GF-D8 (cell line): ENCODE data around the gene SEC14L5.
"Not testable (repeated sequence)": the region's sequence is repeated elsewhere in the genome, so short reads cannot be mapped to it uniquely, and the experiment has no call there.

Experiments used
- DNase-seq: peaks from one replicate; lab custom pipeline; 2025; lab: John Stamatoyannopoulos, UW

Gene SEC14L5

GRCh38 chr16:4954714-4955113 lies 3.4 kb upstream of the SEC14L5 start:
- no peak for DNase-seq

DNA sequence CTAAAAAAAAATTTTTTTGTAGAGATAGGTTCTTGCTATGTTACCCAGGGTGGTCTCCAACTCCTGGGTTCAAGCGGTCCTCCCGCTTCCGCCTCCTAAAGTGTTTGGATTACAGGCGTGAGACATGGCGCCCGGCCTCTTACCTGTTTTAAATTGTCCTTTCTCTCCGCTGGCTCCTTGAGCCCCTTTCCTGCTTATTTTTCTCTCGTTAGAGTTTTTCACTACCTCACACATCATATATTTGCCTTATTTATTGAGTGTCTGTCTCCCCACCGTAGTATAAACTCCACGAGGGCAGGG lies 760 bp upstream of the SEC14L5 start:
- DNase-seq: no peak

GRCh38 chr16:4958510-4959438 lies 644 bp downstream of the SEC14L5 start:
- no peak for DNase-seq

DNA sequence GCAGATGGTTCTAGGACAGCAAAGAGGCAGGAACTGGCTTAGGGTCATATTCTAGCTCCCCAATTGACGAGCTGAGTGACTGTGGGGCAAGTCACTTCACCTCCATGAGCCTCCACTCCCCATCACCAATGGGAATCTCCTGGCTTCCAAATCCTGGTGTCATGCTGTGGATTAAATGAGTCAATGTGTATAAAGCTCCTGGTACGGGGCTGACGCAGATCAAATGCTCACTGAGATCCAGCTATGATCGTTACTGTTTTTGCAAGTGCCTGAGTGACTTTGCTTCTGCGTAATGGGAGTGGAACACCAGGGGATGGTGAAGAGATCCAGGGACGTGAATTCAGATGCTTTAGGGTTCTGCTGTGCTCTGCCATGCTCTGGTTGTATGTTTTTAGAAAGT lies 2.4 kb downstream of the SEC14L5 start:
- DNase-seq: no peak

DNA sequence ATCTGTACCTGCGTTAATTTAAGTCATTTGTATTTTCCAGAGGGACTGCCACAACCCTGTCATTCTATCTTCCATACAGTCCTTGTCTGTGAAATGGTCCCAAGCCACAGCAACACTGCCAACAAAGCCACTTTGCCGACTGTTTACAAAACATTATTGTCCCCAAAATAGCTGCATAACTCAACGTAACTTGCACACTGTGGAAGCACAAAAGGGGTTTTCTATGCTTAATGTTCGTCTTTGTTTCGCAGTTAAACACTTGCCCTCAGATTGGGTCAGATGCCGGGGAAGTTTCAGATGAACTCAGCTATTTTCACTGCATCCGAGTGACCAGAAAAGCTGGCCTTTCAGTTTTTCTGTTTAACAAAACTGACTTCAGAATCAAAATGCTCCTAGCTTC lies 4.6 kb downstream of the SEC14L5 start:
- no peak for DNase-seq

DNA sequence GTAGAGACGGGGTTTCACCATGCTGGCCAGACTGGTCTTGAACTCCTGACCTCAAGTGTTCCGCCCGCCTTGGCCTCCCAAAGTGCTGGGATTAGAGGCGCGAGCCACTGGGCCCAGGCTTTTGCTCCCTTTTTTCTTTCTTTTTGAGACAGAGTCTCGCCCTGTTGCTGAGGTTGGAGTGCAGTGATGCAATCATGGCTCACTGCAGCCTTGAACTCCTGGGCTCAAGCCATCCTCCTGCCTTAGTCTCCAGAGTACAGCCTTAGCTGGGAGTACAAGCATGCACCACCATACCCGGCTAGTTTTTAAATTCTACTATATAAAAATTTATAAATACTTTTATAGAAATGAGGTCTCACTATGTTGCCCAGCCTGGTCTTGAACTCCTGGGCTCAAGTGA lies 5.4 kb downstream of the SEC14L5 start:
- DNase-seq: not testable (repeated sequence)

GRCh38 chr16:4966736-4967453 lies 8.8 kb downstream of the SEC14L5 start:
- no peak for DNase-seq

- not testable (repeated sequence) for DNase-seq
Observed at GRCh38 chr16:4968278-4968677, 10.1 kb downstream of the SEC14L5 start.

DNA sequence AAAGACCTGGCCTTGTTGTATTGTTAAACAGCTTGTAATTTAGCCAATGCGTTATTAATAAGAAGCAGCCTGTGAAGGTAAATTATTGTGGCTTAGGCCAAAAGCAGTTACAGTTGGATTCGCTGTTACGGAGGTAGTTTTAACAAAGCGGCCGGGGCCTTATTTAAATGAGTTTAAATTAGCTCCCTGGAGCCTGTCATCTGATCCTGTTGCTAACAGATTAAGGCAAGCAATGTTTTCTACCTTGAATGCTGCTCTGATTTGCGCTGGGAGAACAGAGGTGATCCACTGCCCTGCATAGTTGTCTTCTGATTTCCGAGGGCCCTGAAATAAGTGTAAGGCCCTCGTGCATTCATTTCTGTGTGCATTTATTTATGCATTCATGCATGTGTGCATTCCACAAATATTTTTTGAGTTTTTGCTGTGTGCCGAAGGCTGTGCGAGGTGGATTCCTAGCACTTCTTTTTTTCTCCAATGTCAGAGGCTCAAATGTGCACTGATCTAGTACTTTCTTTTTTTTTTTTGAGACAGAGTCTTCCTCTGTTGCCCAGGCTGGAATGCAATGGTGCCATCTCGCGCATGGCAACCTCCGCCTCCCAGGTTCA lies 10.9 kb downstream of the SEC14L5 start:
- no peak for DNase-seq

- no peak for DNase-seq
Observed at GRCh38 chr16:4970010-4970409, 11.9 kb downstream of the SEC14L5 start.

DNA sequence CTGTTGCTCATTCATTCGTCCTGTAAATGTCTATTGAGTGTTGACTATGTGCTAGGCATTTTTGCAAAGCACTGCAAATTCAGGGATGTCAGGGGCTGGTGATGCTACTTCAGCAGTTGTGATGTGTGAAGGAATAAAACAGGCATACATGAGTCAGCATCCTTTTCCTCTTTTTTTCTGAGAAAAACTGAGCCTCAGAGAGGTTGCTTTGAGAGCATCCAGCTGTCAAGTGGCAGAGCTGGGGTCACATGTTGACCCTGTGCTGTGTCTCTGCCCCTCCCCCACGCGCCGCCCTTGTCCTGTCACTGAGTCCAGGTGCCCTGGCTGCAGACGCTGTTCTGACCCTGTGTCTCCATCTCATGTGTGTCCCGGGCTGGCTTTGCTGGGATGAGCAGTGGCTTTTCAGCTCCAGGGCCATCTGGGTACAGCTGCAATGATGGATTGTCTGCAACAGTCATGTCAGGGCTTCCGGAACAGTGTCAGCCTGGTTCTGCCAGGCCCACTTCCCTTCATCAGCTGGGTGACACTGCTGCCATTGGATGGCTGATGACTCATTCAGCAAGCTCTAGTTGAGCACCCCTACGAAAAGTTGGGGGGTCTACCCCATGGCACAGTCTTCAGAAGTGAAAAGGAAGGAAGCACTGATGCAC lies 14.9 kb downstream of the SEC14L5 start:
- no peak for DNase-seq

DNA sequence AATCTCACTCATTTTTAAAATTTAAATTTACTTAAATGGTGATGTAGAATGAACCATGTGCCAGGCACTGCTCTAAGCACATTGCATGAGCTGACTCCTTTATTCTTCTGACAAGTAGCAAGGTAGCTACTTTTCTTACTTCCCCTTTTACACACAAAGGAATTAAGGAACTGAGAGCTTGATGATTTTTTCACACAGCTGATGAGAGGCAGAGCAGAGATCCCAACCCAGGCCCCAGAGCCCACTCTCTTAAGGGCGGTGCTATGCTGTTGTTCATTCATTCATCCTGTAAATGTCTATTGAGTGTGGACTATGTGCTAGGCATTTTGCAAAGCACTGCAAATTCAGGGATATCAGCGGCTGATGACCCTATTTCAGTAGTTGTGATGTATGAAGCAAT lies 17.9 kb downstream of the SEC14L5 start:
- peak; percentile 2 for DNase-seq

GRCh38 chr16:4976611-4977145 lies 18.5 kb downstream of the SEC14L5 start:
- no peak for DNase-seq

DNA sequence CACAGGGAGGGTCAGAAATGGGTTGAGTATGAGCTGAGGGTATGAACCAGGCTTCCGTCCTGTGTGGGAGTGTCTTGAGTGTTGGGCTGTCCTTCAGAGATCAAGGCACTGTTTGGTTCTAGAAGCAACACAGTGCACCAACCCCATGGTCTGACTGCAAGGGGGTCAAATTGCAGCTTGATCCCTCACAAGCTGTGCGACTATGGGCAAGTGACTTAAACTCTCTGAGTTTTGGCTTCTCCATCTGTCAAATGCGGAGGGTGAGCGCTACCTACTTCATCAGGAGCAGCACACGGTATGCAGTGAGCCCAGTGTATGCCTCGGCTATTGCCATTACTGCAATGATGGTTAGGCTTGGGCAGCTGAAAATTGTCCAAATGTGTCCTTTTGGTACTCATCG lies 21.0 kb downstream of the SEC14L5 start:
- no peak for DNase-seq

GRCh38 chr16:4979736-4980660 lies 21.9 kb downstream of the SEC14L5 start:
- DNase-seq: no peak

DNA sequence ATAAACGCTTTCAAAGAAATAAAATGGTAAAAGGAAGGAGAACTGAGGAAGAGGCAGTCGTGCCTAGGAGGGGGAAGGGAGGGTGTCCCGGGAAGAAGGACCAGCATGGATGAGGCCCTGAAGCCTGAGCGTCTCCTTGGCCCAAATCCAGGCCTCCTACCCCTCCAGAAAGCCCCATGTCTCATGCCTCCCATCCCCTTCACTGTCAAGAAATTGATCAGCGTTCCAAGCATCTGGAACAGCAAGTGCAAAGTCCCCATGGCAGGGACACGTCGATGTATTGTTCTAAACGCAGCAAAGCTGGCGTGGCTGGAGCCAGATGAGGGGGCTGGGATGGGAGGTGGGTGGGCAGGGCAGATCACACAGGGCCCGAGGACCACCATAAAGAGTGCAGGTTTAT lies 22.6 kb downstream of the SEC14L5 start:
- DNase-seq: no peak

GRCh38 chr16:4981473-4981872 lies 23.3 kb downstream of the SEC14L5 start:
- no peak for DNase-seq

- no peak for DNase-seq
Observed at GRCh38 chr16:4982056-4982867, 24.1 kb downstream of the SEC14L5 start.

- DNase-seq: no peak
Observed at GRCh38 chr16:4984174-4984990, 26.3 kb downstream of the SEC14L5 start.

GRCh38 chr16:4987250-4987579 lies 29.1 kb downstream of the SEC14L5 start:
- DNase-seq: no peak
